Choroid plexus epithelial cell (primary cell): ENCODE measurements around the gene ARPC1B.

Source experiments
- DNase-seq: peaks from one replicate; pipeline ENCODE4 v3.0.0-alpha.2; 2010; ENCODE audit warnings: low read depth
- H3K4me3 ChIP-seq: 2 replicates; pipeline ENCODE4 v1.5.1; 2011; ENCODE audit warnings: low read depth, mild to moderate bottlenecking, control low read depth, low read length, moderate library complexity
- TF ChIP-seq, protein P1 (sequence below): conservative IDR thresholded peaks from 2 replicates; pipeline ENCODE4 v1.5.1; 2011; ENCODE audit warnings: low read depth, mild to moderate bottlenecking, control low read depth, inconsistent platforms, low read length, moderate library complexity

ARPC1B gene

GRCh38 chr7:99418260-99418659 lies 43.7 kb downstream of the ARPC1B start:
- DNase-seq: no peak
- TF ChIP-seq, protein P1, sequence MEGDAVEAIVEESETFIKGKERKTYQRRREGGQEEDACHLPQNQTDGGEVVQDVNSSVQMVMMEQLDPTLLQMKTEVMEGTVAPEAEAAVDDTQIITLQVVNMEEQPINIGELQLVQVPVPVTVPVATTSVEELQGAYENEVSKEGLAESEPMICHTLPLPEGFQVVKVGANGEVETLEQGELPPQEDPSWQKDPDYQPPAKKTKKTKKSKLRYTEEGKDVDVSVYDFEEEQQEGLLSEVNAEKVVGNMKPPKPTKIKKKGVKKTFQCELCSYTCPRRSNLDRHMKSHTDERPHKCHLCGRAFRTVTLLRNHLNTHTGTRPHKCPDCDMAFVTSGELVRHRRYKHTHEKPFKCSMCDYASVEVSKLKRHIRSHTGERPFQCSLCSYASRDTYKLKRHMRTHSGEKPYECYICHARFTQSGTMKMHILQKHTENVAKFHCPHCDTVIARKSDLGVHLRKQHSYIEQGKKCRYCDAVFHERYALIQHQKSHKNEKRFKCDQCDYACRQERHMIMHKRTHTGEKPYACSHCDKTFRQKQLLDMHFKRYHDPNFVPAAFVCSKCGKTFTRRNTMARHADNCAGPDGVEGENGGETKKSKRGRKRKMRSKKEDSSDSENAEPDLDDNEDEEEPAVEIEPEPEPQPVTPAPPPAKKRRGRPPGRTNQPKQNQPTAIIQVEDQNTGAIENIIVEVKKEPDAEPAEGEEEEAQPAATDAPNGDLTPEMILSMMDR: no peak
- H3K4me3 ChIP-seq: no peak overlapping the region

- H3K4me3 ChIP-seq: no peak overlapping the region
- TF ChIP-seq, protein P1: no peak
- no peak for DNase-seq
These were observed 44.9 kb downstream of the ARPC1B start for GRCh38 chr7:99419323-99420021.

DNA sequence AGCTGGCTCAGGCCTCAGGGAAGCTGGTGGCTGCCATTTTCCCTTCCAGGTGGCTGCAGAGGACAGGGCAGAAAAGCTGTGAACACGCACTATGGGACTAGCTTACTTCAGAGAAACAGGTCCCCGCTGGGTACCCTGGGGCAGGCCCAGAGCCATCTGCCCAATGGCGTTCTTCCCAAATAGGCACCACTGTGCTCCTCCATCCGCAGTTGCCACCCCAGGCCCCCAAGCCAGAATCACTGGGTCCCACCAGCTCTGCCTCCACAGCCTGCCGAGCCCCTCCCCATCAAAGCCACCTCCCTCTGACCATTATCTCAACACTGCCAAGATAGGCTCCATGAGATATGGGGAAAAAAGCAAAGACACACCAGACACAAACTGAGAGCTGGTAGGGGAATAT lies 45.7 kb downstream of the ARPC1B start:
- no peak for DNase-seq
- TF ChIP-seq, protein P1: no peak
- H3K4me3 ChIP-seq: no peak overlapping the region

DNA sequence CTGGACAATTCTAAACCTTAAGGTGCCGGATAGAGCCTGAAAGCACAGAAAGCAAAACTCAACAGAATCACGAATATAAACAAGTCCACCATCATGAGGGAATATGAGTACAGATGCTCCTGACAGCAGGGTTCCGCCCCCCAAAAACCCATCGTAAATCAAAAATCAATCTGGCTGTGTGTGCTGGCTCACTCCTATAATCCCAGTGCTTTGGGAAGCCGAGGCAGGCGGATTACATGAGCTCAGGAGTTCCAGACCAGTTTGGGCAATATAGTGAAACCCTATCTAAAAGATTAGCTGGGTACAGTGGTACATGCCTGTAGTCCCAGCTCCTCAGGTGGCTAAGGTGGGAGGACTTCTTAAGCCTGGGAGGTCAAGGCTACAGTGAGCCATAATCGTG lies 46.5 kb downstream of the ARPC1B start:
- DNase-seq: no peak
- TF ChIP-seq, protein P1: no peak
- no peak overlapping the region for H3K4me3 ChIP-seq

- TF ChIP-seq, protein P1: no peak
- no peak for DNase-seq
- no peak overlapping the region for H3K4me3 ChIP-seq
These were observed 47.7 kb downstream of the ARPC1B start for GRCh38 chr7:99422186-99422585.

- no peak for DNase-seq
- TF ChIP-seq, protein P1: no peak
- no peak overlapping the region for H3K4me3 ChIP-seq
These were observed 48.1 kb downstream of the ARPC1B start for GRCh38 chr7:99422625-99423024.
